Measurements from ENCODE around the gene TMEM140.

TMEM140 gene

DNA sequence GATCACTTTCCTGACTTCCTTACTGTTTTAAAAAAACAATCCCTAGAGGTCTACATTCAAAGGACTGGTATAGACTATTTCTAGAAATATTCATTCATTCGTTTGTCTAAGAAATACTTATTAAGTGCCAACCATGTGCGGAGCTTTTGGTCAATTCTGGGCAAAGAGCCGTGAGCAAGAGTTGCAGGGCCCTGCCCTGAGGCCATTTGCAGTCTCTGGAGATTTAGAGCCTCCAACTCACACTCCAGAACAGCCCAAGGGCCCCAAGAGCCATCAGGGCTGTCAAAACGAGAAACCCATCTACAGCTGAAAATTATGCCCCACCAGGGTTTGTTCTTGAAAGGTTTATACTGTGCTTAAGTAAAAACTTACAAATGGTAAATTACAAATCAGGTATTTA lies 47.3 kb downstream of the TMEM140 start:
- DNase-seq (ENCODE audit: low spot score), result no peak

DNA sequence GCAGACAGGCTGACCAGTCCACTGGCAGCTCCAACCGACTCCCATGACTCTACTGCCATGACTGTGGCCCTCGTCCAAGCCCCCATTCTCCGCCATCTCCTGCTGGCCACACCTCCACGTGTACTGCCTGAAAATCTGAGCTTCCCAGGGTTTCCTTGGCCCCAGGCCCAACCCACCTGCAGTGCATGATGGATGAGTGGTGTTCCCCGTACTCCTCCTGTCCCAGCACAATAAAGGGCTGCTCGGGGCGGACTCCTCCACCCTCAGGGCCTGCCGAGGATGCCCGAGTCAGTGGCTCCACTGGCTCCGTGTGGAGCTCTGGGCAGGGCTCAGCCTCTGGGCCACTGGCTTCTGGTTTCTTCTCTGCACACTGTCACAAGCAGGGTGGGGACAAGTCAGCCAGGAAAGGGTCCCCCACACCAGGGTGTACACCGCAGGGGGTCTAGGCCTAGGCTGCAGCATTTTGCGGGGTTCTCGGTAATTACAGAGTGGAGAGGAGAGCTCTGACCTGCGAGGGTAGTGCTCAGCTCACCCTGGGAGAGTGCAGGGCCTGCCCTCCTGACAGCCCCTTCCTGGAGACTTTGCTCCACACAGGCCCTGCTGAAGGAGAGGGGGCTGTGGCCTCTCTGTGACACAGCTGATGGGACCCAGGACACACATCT lies 48.2 kb downstream of the TMEM140 start:
- no peak for DNase-seq (ENCODE audit: low spot score)

DNA sequence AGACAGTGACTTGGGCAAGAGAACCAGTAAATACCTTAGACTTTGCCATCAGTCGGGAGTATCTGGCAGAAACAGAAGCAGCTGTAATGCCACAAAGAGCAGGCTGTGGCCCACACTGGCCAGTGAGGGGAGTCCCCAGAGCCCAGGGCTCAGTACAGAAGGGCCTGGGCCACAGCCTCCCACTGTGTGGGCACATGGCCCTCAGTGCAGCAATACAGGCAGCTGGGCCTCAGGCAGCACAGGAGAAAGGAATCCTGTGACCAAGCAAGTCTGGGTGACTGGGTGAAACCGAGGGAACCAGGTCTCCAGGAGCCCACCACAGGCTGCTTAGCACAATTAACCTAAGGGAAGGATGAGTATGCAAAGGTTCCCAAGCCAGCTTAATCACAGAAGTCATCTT lies 49.5 kb downstream of the TMEM140 start:
- DNase-seq (ENCODE audit: low spot score), result no peak

DNA sequence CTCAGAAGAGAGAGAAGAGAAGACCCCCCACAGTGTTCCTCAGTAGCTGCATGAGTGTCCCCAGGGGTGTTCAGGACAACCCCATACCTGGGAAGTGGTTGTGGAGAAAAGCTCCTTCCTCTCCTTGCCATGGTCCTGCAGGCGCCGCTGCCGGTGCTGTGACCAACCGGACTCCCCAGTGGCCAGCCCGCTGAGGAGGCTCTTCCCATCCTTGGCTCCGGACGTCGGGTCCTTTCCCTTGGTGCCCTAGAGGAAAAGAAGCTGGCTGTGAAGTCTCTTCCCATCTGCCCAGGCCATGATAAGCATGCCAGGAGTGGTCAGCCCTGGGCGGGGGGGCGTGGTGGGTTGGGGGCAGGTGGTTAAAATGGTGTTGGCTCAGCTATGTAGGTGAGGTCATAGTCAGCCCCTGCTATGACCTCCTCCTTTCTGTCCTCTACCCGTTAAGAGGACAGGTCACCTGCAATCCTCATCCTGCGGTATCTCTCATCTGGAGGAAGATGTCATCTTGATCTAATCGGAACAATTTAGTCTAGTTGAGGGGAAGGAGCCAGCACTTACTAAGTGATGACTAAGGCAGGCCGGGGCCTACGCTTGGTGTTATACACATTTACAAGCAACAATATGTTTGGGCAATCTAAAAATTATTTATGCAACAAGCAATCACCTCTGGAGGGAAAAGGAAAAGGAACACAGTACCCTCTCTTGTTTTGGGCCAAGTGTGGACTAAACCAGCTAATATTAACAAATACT lies 50.2 kb downstream of the TMEM140 start:
- no peak for DNase-seq (ENCODE audit: low spot score)

DNA sequence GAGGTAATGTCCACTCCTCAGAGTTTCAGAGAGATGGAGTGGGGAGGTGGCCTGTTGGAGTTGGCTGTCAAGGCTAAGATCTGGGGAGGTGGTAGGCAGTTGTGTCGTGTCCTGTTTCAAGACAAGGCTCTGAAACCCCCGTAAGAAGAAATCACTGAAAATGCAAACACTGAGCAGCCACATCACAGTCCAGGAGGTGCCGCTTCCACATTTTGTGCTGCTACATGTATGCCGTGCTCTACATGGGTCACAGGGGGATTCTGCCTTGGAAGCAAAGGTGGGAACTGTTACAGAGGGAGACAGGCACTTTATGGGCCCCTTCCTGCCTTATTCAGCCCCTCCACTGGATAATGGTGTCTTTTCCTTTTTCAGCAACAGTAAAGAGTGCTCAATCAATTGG lies 51.6 kb downstream of the TMEM140 start:
- no peak for DNase-seq (ENCODE audit: low spot score)

DNA sequence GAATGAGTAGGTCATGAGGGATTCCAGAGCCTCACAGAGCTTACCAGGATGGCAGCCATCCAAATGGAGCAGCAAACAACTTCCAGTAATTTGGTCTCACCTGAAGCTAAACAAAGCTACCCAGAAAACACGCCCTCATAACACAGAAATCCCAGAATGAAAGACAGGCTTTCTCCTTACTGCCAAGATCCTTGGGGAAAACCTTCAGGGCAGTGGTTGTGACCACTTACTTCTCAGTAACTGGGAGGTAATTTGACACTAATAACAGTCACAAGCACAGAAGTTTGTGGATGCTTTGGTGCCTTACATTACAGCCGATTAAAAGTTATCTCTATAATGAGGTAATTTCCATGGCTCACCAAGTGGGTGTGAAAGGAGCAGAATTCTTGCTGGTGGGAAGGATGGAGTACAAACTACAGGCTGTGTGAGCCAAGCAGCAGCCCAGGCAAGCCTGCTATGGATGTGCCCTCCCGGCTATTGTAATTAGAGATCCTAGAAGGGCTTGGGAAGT lies 53.0 kb downstream of the TMEM140 start:
- no peak for DNase-seq (ENCODE audit: low spot score)

DNA sequence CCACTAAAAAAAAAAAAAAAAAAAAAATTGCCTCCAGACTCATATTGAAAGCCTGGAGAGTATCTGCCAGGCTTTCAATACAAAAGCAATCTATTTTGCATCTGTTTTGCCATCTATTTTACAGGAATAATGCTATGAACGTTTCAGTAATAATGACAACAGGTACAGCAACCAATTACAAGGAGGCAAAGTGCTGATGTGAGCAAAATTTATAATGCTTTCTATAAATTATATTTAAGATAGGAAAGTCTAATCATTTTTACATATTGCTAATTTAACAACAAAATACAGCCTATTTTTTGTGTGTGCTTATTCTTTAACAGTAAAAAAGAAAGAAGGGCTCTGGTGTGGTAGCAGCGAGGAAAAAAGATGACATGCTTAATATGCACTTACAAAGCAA lies 53.5 kb downstream of the TMEM140 start:
- no peak for DNase-seq (ENCODE audit: low spot score)

DNA sequence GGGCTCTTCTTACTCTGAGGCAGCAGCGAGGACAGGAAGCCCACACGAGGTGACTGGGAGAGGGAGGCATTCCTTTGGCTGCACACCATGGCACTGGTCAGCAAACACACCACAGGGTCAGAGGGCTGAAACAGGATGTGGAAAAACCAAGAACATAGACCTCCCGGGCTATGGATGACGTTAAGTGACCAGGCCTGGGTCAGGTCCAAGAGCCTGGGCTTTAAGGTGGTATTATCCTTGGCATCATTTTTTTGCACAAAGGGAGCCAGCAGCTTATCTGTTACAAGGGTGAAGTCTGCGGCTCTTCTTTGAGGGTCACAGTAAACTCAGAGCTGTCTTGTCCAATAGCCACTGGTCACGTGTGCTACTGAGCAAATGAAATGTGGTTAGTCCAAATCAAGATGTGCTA lies 56.5 kb downstream of the TMEM140 start:
- no peak for DNase-seq (ENCODE audit: low spot score)

DNA sequence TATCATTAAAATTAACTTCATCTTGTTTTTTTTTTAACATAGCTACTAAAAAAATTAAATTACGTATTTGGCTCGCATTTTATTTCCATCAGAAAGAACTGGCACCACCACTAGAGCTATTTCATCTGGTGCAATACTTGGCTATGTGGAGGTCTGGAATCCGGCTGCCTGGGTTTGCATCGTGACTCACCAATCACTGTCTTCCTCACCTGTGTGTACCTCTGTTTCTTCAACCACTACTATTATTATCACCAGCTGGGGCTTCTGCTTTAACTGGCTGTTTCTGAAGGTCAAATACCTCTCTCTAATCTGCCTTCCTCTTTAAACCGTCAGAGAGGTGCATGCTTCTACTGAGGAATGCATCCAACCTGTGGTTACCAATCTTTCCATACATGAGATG lies 57.0 kb downstream of the TMEM140 start:
- DNase-seq (ENCODE audit: low spot score), result no peak

DNA sequence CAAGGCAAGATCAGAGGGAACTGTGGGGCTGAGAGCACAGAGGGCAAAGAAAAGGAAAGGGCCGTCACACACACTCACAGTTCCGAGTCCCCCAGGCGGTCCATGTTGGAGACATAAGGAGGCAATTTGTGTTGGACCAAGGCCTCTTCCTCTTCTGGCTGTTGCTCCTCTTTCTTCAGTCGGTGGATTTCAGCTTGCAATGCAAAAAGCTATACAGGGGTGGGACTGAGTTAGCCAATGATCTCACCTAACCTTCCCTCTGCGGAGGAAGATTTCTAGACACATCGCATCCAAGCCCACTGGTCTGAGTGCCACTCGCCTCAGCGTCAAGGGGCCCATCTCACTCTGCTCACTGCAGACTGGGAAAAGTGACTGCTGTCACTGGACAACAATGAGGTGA lies 58.0 kb downstream of the TMEM140 start:
- DNase-seq (ENCODE audit: low spot score), result no peak

DNA sequence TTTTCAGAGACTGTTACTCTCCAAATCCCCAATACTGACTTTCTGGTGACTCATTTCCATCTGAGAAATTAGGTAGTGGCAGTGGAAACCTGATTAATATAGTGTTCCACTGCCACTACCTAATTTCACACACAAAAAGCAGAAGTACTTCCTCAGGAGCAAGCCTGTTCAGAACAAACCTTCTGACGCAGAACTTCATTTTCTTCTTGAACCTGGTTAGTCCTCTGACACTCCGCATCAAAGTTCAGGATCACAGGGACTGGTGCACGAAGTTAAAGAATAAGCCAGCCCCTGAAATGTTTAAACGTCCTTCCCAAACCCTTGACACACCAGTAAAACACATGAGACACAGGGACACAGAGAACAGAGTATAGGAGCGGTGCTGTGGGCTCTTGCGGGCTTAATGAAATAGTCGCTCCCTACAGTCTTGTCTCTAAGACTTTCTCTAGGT lies 59.1 kb downstream of the TMEM140 start:
- no peak for DNase-seq (ENCODE audit: low spot score)

DNA sequence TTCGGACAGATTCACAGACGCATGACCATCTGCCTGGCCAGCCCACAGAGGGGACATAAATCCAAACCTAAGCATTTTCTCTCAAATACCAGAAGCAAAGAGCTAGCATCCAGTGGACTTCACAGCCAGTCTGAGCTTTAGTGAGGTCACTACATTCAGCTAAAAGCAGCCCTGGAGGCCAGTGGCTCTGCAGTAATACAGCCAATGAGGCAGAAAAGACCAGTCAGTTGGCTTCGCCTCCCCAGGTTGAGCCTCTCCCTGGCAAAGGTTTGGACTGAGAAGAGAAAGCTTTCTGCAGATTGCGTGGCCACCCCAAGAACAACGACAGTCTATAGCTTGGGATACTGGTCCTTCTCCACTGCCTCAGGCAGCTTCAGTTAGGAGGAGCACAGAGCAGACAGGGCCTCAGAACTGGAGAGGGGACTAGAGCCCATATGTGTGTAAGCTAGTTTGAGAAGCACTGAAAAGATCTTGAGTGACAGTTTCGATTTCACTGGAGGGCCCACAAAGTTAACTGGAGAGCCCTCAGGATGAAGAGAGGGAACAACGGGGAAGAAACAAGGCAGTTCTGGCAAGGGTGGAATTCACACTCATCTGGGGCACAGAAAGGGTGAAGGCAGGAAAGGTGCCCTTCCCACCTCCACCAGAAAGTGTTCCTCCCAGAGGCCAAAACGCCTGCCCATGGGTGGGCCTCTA lies 59.7 kb downstream of the TMEM140 start:
- DNase-seq (ENCODE audit: low spot score), result no peak

DNA sequence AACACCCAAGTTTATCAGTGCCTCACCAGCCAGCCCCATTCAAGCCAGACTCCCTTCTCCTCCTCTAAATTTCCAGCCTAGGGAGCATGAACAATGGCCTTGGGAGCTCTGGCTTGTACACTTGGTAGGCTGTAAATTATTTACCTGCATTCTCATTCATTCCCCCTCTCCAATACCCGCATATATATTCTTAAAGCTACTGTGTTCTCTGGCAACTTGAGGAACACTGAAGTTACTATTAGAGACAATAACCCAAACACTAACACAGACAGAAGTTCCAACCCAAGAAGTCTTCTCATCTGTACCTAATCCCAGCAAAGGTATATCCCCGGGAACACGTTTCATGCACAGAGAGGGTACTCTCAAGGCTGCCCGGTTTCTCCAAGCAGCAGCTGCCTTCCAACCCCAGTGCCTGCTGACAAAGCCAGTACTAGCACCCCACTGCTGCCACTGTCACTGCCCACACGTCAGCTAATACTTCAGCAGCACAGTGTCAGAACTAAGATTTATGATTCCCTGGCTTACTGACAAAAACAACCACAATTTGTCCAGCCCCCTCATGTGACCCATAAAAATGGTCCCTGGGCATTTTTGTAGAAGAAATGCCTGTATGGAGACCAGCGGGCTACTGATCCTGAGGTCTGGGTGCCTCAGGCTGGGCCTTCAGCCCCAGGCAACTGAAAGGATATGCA lies 60.4 kb downstream of the TMEM140 start:
- DNase-seq (ENCODE audit: low spot score), result no peak

DNA sequence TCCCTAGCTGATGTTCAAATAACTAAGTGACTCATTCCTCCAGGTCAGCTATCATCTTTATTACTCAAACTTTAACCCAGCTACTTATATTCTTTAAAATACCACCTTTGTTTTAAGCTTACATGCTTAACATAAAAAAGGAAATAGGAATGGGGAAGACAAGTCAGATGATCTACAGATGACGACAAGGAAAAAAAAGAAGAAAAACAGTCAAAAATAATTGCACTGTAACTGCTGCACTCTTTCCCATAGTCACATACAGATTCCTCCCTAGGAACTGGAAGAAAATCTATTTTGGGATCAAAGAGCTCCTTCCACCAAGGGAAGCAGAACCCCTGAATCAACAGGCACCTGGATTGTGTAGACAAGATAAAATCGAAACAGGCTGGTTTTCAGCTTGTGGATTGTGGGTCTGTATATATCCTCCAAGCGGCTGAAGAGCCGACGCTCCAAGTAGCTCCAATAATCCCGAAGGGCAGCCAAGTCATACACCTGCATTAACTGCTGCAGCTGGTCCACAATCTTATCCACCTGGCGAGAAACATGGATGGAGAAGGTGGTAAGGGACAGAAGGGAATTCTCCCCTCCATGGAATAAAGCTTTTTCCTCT lies 61.5 kb downstream of the TMEM140 start:
- DNase-seq (ENCODE audit: low spot score), result no peak

DNA sequence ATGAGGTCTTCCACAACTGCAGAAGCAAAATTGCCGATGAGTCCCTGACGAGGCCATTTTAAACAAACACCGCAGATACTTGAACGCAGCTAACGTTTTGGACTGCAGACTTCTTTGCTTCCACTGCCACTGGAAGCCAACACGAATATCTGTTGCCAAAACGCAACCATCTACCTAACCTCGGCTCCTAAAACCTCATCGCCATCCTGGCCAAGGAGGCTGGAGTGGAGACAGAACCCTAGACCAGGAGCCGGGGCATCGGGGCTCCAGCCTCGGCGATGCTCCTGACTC lies 63.0 kb downstream of the TMEM140 start:
- peak; percentile 52 for DNase-seq (ENCODE audit: low spot score)

DNA sequence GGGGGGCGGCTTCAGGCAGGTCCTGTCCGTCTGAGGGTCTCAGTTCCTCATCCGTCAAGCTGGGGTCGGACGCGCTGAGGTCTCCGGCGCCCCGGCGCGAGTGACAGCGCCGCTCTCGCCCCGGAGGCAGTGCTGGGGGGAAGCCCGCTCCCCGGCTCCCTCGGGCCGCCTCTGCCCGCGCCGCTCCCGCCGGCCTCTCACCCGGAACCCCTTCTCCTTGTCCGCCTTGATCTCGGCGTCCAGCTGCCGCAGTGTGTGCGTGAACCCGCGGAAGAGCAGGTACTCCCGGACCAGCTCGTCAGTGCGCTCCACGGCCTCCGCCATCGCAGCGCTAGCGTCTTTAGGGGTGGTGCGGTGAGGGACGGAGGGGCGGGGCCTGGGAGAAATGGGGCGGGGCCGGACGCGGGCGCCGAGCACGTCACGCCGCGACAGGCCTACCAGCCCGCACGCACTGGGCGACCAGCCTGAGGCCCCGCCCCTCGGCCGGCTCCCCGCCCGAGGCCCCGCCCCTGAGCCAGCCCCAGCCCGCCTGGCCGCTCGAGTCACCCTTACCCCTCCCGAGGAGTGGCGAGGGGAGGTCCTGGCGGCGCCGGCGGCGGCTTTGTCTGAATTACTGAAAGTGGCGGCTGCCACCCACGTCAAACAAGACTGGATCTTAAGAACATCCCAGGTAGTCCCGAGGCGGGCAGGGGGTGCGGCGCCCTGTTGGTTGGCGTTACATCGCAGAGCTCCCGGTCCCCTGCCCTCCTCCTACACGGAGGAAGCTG lies 63.5 kb downstream of the TMEM140 start, which contains the start of gene WDR91:
Gene WDR91, minus strand, starts transcription at position 348 of the 767 bp plus-strand sequence. Its CDS starts 24 bp downstream, at position 324.
- DNase-seq (ENCODE audit: low spot score), result peak; percentile 95

DNA sequence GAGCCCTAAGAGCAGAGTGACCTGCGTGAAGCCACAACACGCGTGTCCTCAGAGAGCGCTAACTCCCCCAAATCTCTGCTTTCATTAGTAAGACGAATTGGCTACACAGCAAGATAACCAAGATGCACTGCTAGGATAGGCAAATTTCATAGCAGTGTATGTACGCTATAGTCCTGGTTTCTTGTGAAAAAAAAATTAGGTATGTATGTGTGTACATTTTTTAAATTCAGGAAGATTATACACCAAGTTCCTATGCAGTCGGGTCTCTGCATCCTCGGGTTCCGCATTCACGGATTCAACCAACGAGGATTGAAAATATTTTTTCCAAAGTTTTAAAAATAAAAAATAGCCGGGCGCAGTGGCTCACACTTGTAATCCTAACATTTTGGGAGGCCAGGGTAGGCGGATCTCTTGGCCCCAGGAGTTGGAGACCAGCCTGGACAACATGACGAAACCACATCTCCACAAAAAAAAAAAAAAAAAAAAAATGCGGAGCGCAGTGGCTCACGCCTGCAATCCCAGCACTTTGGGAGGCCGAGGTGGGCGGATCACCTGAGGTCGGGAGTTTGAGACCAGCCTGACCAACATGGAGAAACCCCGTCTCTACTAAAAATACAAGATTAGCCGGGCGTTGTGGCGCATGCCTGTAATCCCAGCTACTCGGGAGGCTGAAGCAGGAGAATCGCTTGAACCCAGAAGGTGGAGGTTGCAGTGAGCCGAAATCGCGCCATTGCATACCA lies 64.2 kb downstream of the TMEM140 start:
- peak; percentile 62 for DNase-seq (ENCODE audit: low spot score)

DNA sequence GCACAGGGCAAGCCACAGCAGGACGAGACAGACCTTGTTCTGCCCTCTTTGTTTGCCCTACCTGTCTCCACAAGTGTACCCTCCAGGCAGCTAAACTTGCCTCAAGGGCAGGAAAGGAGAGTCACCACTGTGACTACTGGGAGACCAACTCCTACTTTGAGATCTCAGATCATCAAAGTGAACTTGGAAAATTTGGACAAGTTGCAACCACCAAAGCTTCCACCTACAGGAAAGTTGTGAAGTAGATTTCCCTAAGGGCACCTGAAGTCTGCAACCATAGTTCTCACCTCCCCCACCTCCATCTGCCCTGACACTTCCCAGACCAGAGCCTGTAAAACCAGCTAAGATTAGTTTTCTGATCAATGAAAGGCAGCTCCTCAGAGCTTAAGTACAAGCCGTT lies 66.0 kb downstream of the TMEM140 start:
- DNase-seq (ENCODE audit: low spot score), result no peak

DNA sequence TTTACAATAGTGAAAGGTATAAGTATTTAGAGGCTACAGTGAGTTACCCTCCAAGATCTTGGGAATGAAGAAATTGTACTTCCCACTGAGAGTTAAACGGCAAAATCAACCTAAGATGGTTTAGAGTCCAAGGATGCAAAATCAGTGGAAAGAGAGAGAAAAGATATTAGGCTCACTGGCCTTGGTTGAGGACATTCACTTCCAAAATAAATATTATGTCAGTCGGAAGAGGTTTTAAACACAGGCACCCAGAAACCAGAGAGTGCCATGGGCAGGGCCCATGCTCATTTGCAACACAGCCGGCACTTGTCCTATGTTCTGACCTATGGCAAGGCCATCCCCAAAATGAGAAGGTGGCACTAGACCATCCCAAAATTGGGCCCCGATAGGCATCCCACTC lies 67.3 kb downstream of the TMEM140 start:
- DNase-seq (ENCODE audit: low spot score), result no peak

DNA sequence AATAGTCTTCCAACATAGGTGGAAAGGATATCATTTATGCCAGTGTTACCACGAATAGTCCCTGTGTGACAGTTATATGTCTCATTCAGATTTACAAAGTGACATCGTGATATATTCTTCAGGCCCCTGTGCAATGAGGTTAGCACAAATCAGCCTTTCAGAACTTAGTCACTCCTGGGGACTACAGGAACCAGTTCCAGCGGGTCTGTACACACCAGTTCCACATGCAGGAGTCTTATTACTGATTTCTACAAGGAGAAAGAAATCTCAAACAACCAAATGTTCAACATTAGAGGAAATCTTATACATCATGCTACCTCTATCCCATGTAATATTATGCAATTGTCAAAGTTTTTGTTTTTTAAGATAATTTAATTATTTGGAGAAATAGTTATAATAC lies 67.8 kb downstream of the TMEM140 start:
- DNase-seq (ENCODE audit: low spot score), result no peak
